Measurements from ENCODE around the gene ING3. TPM values are rescaled to one million over a fixed set of nuclear protein-coding genes. Genes with fewer than 3 reads are reported as not detected.

Gene ING3
- polyA plus RNA-seq, 1 donor from 2014 or later = 19.7 TPM

- H3K27me3 ChIP-seq (ENCODE audit: insufficient read depth, low read depth, low read length) = no peaks in the 10 kb centered on the region
- no peaks in the 10 kb centered on the region for H3F3A ChIP-seq (ENCODE audit: insufficient read depth, low read length, poor library complexity, severe bottlenecking)
- H3K9me2 ChIP-seq (ENCODE audit: insufficient read depth, low read length) = no peaks in the 10 kb centered on the region
- TF ChIP-seq MXI1 (conservative IDR thresholded peaks at IDR 0.05; ENCODE audit: poor library complexity, severe bottlenecking) = no peak
- no peak for TF ChIP-seq POLR2AphosphoS5 (IDR thresholded peaks at IDR 0.05)
- no peak for TF ChIP-seq SMC3 (conservative IDR thresholded peaks at IDR 0.05; ENCODE audit: poor library complexity)
- TF ChIP-seq, protein P1, sequence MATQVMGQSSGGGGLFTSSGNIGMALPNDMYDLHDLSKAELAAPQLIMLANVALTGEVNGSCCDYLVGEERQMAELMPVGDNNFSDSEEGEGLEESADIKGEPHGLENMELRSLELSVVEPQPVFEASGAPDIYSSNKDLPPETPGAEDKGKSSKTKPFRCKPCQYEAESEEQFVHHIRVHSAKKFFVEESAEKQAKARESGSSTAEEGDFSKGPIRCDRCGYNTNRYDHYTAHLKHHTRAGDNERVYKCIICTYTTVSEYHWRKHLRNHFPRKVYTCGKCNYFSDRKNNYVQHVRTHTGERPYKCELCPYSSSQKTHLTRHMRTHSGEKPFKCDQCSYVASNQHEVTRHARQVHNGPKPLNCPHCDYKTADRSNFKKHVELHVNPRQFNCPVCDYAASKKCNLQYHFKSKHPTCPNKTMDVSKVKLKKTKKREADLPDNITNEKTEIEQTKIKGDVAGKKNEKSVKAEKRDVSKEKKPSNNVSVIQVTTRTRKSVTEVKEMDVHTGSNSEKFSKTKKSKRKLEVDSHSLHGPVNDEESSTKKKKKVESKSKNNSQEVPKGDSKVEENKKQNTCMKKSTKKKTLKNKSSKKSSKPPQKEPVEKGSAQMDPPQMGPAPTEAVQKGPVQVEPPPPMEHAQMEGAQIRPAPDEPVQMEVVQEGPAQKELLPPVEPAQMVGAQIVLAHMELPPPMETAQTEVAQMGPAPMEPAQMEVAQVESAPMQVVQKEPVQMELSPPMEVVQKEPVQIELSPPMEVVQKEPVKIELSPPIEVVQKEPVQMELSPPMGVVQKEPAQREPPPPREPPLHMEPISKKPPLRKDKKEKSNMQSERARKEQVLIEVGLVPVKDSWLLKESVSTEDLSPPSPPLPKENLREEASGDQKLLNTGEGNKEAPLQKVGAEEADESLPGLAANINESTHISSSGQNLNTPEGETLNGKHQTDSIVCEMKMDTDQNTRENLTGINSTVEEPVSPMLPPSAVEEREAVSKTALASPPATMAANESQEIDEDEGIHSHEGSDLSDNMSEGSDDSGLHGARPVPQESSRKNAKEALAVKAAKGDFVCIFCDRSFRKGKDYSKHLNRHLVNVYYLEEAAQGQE (IDR thresholded peaks at IDR 0.05; ENCODE audit: borderline replicate concordance) = no peak
- no peak for TF ChIP-seq TAF1 (IDR thresholded peaks at IDR 0.05; ENCODE audit: low read depth)
- TF ChIP-seq, protein P2, sequence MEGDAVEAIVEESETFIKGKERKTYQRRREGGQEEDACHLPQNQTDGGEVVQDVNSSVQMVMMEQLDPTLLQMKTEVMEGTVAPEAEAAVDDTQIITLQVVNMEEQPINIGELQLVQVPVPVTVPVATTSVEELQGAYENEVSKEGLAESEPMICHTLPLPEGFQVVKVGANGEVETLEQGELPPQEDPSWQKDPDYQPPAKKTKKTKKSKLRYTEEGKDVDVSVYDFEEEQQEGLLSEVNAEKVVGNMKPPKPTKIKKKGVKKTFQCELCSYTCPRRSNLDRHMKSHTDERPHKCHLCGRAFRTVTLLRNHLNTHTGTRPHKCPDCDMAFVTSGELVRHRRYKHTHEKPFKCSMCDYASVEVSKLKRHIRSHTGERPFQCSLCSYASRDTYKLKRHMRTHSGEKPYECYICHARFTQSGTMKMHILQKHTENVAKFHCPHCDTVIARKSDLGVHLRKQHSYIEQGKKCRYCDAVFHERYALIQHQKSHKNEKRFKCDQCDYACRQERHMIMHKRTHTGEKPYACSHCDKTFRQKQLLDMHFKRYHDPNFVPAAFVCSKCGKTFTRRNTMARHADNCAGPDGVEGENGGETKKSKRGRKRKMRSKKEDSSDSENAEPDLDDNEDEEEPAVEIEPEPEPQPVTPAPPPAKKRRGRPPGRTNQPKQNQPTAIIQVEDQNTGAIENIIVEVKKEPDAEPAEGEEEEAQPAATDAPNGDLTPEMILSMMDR (IDR thresholded peaks at IDR 0.05; ENCODE audit: poor library complexity, severe bottlenecking) = no peak
- TF ChIP-seq EP300 (conservative IDR thresholded peaks at IDR 0.05; ENCODE audit: poor library complexity, severe bottlenecking) = no peak
- no peak for TF ChIP-seq RAD21 (conservative IDR thresholded peaks at IDR 0.05)
- no peak for TF ChIP-seq EZH2 (IDR thresholded peaks at IDR 0.05; ENCODE audit: borderline replicate concordance, insufficient read depth, low read length, poor library complexity, severe bottlenecking)
- H3K9ac ChIP-seq (ENCODE audit: low read length) = no peak overlapping the region
- H3K36me3 ChIP-seq (ENCODE audit: insufficient read depth, low read length) = no peaks in the 10 kb centered on the region
- no peak overlapping the region for H3K4me2 ChIP-seq (ENCODE audit: low read length)
- H3K79me2 ChIP-seq (replicated peaks; ENCODE audit: insufficient read depth, low read length) = no peaks in the 10 kb centered on the region
- H4K20me1 ChIP-seq (ENCODE audit: insufficient read depth) = no peaks in the 10 kb centered on the region
- no peak overlapping the region for H2AFZ ChIP-seq (ENCODE audit: low read depth, low read length)
- no peak overlapping the region for H3K27ac ChIP-seq (ENCODE audit: low read length)
- no peaks in the 10 kb centered on the region for H3K9me3 ChIP-seq (ENCODE audit: low read length)
- H3K4me3 ChIP-seq (ENCODE audit: low read length) = no peak overlapping the region
Measured at GRCh38 chr7:120931243-120931642, 19.3 kb upstream of the ING3 start.

GRCh38 chr7:120933475-120933874 is 17.1 kb upstream of the ING3 start:
- no peaks in the 10 kb centered on the region for H3K9me2 ChIP-seq (ENCODE audit: insufficient read depth, low read length)
- no peaks in the 10 kb centered on the region for H3K79me2 ChIP-seq (replicated peaks; ENCODE audit: insufficient read depth, low read length)
- H3K9ac ChIP-seq (ENCODE audit: low read length) = no peak overlapping the region
- no peak overlapping the region for H3K4me3 ChIP-seq (ENCODE audit: low read length)
- no peak overlapping the region for H3K4me2 ChIP-seq (ENCODE audit: low read length)
- H3K27ac ChIP-seq (ENCODE audit: low read length) = no peak overlapping the region
- TF ChIP-seq, protein P2 (IDR thresholded peaks at IDR 0.05; ENCODE audit: poor library complexity, severe bottlenecking) = no peak
- TF ChIP-seq RAD21 (conservative IDR thresholded peaks at IDR 0.05) (no peak), POLR2AphosphoS5 (IDR thresholded peaks at IDR 0.05) (no peak)
- TF ChIP-seq, protein P1 (IDR thresholded peaks at IDR 0.05; ENCODE audit: borderline replicate concordance) = no peak
- H3F3A ChIP-seq (ENCODE audit: insufficient read depth, low read length, poor library complexity, severe bottlenecking) = no peaks in the 10 kb centered on the region
- H2AFZ ChIP-seq (ENCODE audit: low read depth, low read length) = no peak overlapping the region
- no peaks in the 10 kb centered on the region for H3K36me3 ChIP-seq (ENCODE audit: insufficient read depth, low read length)
- no peaks in the 10 kb centered on the region for H4K20me1 ChIP-seq (ENCODE audit: insufficient read depth)
- H3K27me3 ChIP-seq (ENCODE audit: insufficient read depth, low read depth, low read length) = no peaks in the 10 kb centered on the region
- no peaks in the 10 kb centered on the region for H3K9me3 ChIP-seq (ENCODE audit: low read length)

All from neural cell (in vitro differentiated cells).